SU-DHL-6 (cell line): Measurements from ENCODE around the gene PCDHGB3.
"Not testable (repeated sequence)": the region's sequence is repeated elsewhere in the genome, so short reads cannot be mapped to it uniquely, and the experiment has no call there.

ENCODE experiments used
- H2AFZ ChIP-seq: fragments of 200-600 bp; sonication (generic); 2 replicates; pipeline ENCODE4 v1.6.1; 2014; ENCODE audit warnings: low read depth, mild to moderate bottlenecking, moderate library complexity, mixed read lengths, antibody characterized with exemption, low read length; ENCODE audit not compliant: severe bottlenecking
- H3F3A ChIP-seq: fragments of 200-600 bp; shearing (Covaris generic); 2 replicates; pipeline ENCODE4 v1.6.0; 2016; ENCODE audit warnings: antibody characterized with exemption, mild to moderate bottlenecking; ENCODE audit not compliant: insufficient read depth
- H3K27ac ChIP-seq: fragments of 200-600 bp; sonication (generic); 2 replicates; pipeline ENCODE4 v1.5.1; 2016; ENCODE audit warnings: low read depth, mild to moderate bottlenecking, low read length, moderate library complexity, mixed read lengths
- H3K27me3 ChIP-seq: fragments of 200-600 bp; sonication (generic), shearing (Covaris generic); 2 replicates; pipeline ENCODE4 v1.6.0; 2014; ENCODE audit warnings: mild to moderate bottlenecking, low read length
- H3K36me3 ChIP-seq: fragments of 200-600 bp; sonication (generic); 2 replicates; pipeline ENCODE4 v1.6.1; 2014; ENCODE audit warnings: mild to moderate bottlenecking, low read length, mixed read lengths
- H3K4me2 ChIP-seq: fragments of 300-600, 200-600 bp; shearing (Covaris generic), sonication (generic); 2 replicates; pipeline ENCODE4 v1.6.0; 2014; ENCODE audit warnings: low read length, low read depth, mild to moderate bottlenecking; ENCODE audit not compliant: poor library complexity, severe bottlenecking
- H3K4me3 ChIP-seq: fragments of 200-600 bp; sonication (generic); 2 replicates; pipeline ENCODE4 v1.5.1; 2014; ENCODE audit warnings: antibody characterized with exemption, low read length, mild to moderate bottlenecking, mixed read lengths; ENCODE audit not compliant: insufficient read depth, poor library complexity, severe bottlenecking
- H3K79me2 ChIP-seq: fragments of 200-600 bp; sonication (generic); 2 replicates; pipeline ENCODE4 v1.6.1; 2014; ENCODE audit warnings: mild to moderate bottlenecking, low read length, moderate library complexity; ENCODE audit not compliant: insufficient read depth
- H3K9ac ChIP-seq: fragments of 200-600 bp; sonication (generic); 2 replicates; pipeline ENCODE4 v1.7.0; 2014; ENCODE audit warnings: mild to moderate bottlenecking, low read length
- H3K9me2 ChIP-seq: fragments of 200-600 bp; sonication (generic); replicated peaks from 2 replicates; pipeline ENCODE4 v1.6.1; 2014; ENCODE audit warnings: low read length; ENCODE audit not compliant: insufficient read depth
- H3K9me3 ChIP-seq: fragments of 200-600 bp; sonication (generic); 2 replicates; pipeline ENCODE4 v1.6.1; 2014; ENCODE audit warnings: low read length, mixed read lengths; ENCODE audit not compliant: insufficient read depth
- H4K20me1 ChIP-seq: fragments of 200-600 bp; sonication (generic); 2 replicates; pipeline ENCODE4 v1.6.1; 2014; ENCODE audit warnings: low read depth, mild to moderate bottlenecking, antibody characterized with exemption, low read length, moderate library complexity, mixed read lengths
- EZH2phosphoT487 ChIP-seq: fragments of 200-600 bp; sonication (generic), shearing (Covaris generic); conservative IDR thresholded peaks from 2 replicates; pipeline ENCODE4 v1.6.1; 2018; ENCODE audit warnings: mild to moderate bottlenecking, antibody characterized with exemption, low read length, moderate library complexity, mixed read lengths
- TF ChIP-seq, protein P1 (sequence below): fragments of 200-600 bp; sonication (generic); IDR thresholded peaks from one replicate; pipeline ENCODE4 v1.5.1; 2017; ENCODE audit warnings: antibody characterized with exemption, mild to moderate bottlenecking, low read length, moderate library complexity; ENCODE audit not compliant: insufficient read depth, poor library complexity, severe bottlenecking

Gene PCDHGB3

DNA sequence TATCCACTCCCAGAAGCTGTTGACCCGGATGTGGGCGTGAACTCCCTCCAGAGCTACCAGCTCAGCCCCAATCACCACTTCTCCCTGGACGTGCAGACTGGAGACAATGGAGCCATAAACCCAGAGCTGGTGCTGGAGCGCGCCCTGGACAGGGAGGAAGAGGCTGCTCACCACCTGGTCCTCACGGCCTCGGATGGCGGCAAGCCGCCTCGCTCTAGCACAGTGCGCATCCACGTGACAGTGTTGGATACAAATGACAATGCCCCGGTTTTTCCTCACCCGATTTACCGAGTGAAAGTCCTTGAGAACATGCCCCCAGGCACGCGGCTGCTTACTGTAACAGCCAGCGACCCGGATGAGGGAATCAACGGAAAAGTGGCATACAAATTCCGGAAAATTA lies 23.2 kb downstream of the PCDHGB3 start:
- Histone ChIP-seq H3K9me3 (no peaks in the 10 kb centered on the region; the same call in 1 of the 2 replicates), H4K20me1 (no peaks in the 10 kb centered on the region), H3K4me2 (no peak overlapping the region), H3K9me2 (no peaks in the 10 kb centered on the region), H3K4me3 (no peak overlapping the region), H2AFZ (no peak overlapping the region), H3K9ac (no peak overlapping the region), H3F3A (no peaks in the 10 kb centered on the region; the same call in none of the 2 replicates), H3K27ac (no peak overlapping the region), H3K36me3 (no peaks in the 10 kb centered on the region), H3K79me2 (no peaks in the 10 kb centered on the region), H3K27me3 (no peaks in the 10 kb centered on the region)
- no peak for TF ChIP-seq EZH2phosphoT487
- TF ChIP-seq, protein P1, sequence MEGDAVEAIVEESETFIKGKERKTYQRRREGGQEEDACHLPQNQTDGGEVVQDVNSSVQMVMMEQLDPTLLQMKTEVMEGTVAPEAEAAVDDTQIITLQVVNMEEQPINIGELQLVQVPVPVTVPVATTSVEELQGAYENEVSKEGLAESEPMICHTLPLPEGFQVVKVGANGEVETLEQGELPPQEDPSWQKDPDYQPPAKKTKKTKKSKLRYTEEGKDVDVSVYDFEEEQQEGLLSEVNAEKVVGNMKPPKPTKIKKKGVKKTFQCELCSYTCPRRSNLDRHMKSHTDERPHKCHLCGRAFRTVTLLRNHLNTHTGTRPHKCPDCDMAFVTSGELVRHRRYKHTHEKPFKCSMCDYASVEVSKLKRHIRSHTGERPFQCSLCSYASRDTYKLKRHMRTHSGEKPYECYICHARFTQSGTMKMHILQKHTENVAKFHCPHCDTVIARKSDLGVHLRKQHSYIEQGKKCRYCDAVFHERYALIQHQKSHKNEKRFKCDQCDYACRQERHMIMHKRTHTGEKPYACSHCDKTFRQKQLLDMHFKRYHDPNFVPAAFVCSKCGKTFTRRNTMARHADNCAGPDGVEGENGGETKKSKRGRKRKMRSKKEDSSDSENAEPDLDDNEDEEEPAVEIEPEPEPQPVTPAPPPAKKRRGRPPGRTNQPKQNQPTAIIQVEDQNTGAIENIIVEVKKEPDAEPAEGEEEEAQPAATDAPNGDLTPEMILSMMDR = no peak

DNA sequence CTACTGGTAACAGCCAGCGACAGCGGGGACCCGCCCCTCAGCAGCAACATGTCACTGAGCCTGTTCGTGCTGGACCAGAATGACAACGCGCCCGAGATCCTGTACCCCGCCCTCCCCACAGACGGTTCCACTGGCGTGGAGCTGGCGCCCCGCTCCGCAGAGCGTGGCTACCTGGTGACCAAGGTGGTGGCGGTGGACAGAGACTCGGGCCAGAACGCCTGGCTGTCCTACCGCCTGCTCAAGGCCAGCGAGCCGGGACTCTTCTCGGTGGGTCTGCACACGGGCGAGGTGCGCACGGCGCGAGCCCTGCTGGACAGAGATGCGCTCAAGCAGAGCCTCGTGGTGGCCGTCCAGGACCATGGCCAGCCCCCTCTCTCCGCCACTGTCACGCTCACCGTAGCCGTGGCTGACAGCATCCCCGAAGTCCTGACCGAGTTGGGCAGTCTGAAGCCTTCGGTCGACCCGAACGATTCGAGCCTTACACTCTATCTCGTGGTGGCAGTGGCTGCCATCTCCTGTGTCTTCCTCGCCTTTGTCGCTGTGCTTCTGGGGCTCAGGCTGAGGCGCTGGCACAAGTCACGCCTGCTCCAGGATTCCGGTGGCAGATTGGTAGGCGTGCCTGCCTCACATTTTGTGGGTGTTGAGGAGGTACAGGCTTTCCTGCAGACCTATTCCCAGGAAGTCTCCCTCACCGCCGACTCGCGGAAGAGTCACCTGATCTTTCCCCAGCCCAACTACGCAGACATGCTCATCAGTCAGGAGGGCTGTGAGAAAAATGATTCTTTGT lies 24.6 kb downstream of the PCDHGB3 start:
- H3K9ac ChIP-seq, H3F3A ChIP-seq, H2AFZ ChIP-seq, H3K27ac ChIP-seq, H3K36me3 ChIP-seq, H3K9me2 ChIP-seq, H3K4me3 ChIP-seq, H3K79me2 ChIP-seq, H3K27me3 ChIP-seq, H3K4me2 ChIP-seq, H4K20me1 ChIP-seq: not testable (repeated sequence)
- peaks cover 12% of the 10 kb centered on the region; the same call in 1 of the 2 replicates for H3K9me3 ChIP-seq

DNA sequence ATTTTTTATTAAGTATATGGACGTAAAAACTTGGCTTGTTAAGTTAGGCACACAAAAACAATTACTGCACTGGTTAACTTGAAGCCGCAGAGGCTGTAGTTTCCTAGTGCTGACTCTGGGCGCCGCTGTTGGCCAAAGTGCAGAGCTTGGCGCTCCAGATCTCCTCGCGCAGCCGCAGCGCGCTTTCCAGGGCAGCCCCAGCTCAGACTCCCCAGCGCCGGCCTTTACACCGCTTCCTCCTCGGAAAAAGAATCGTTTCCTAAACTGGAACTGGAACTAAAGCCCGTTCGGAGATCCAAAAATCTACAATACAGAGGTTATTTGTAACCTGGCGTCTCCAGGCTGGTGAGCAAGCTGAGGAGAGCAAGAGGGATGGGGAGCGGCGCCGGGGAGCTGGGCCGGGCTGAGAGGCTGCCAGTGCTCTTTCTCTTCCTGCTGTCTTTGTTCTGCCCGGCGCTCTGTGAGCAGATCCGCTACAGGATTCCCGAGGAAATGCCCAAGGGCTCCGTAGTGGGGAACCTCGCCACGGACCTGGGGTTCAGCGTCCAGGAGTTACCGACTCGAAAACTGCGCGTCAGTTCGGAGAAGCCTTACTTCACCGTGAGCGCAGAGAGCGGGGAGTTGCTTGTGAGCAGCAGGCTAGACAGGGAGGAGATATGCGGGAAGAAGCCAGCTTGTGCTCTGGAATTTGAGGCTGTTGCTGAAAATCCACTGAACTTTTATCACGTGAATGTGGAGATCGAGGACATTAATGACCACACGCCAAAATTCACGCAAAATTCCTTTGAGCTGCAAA lies 27.9 kb downstream of the PCDHGB3 start, which contains the start of gene PCDHGB5:
Gene PCDHGB5 (plus strand): TSS at position 192 of the 796 bp plus-strand sequence. CDS start 181 bp downstream, at position 373.
- Histone ChIP-seq H3K9me3 (peaks cover 21% of the 10 kb centered on the region; the same call in 1 of the 2 replicates), H3K4me3 (peak within 1 kb of the TSS; percentile 35), H3K4me2 (peak within 1 kb of the TSS; percentile 26), H3K36me3 (peaks cover 10% of the 10 kb centered on the region; the same call in 1 of the 2 replicates)
- not testable (repeated sequence) for H3K9me2 ChIP-seq, H3K27me3 ChIP-seq, H3F3A ChIP-seq, H3K79me2 ChIP-seq, H3K9ac ChIP-seq, H2AFZ ChIP-seq, H3K27ac ChIP-seq, H4K20me1 ChIP-seq
- TF ChIP-seq, protein P1 = peak; percentile 13
